GM20431 (cell line): ENCODE measurements around the gene RARB.

Experiments
- in situ Hi-C: fragments of 300-500 bp; cut with MseI, MboI; formaldehyde crosslinking; loops from one replicate; pipeline ENCODE4 v1.15.0; 2020; ENCODE audit warnings: low sequenced_read_pairs; ENCODE audit not compliant: unreplicated experiment

The RARB gene

DNA sequence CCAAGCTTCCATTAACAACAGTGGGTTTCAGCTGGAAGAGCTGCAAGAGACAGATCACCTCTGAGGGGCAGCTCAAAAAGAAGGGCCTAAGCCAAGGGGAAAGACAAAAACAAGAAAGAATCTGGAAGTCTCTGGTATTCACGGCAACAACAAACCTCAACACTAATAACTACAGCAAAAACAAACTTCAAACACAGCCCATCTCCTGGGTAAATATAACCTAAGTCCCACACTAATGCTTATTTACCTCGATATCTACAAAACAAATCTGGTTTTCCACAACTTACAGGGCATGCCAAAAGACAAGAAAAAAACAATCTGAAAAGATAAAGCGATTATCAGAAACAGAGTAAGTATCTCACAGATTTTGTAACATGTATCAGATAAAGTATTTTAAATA is 207.0 kb downstream of the RARB start:
- in situ Hi-C loops: loop anchor here (25.0 kb wide), 1 partner anchor 227 kb away; no protein-coding TSS in a partner anchor
